HepG2 (cell line): ENCODE data around the gene NOC2L. TPM values are rescaled to one million over a fixed set of nuclear protein-coding genes. Genes with fewer than 3 reads are reported as not detected.
A peak's percentile ranks its signal among the peaks of the same experiment; 100 is the strongest.

ENCODE experiments used
- CBFB ChIP-seq: sonication (generic); formaldehyde crosslinking; IDR thresholded peaks from 2 replicates; pipeline ENCODE4 v1.4.0; 2020; ENCODE audit warnings: missing genetic modification reagents
- CBX5 ChIP-seq: sonication (generic); formaldehyde crosslinking; IDR thresholded peaks from 2 replicates; pipeline ENCODE4 v1.4.0; 2020; ENCODE audit warnings: missing genetic modification reagents, borderline replicate concordance
- CCAR2 ChIP-seq: fragments of 200-400 bp; formaldehyde crosslinking; optimal IDR thresholded peaks from 2 replicates; pipeline ENCODE3; 2018; ENCODE audit warnings: low read depth, mild to moderate bottlenecking, low read length, moderate library complexity
- HMG20B ChIP-seq: conservative IDR thresholded peaks from 2 replicates; pipeline ENCODE4 v1.6.1; 2016; ENCODE audit warnings: missing genetic modification reagents, missing compliant biosample characterization
- HNF4G ChIP-seq, 2 experiments: sonication (generic) in 1 of 2; formaldehyde crosslinking in 1 of 2; IDR thresholded peaks; 2 replicates each; pipeline versions ENCODE4 v1.4.0 to v1.6.1; 2011 to 2020; ENCODE audit warnings: borderline replicate concordance in 2 of 2, low read depth in 2 of 2, mild to moderate bottlenecking in 2 of 2, low read length in 1 of 2, missing genetic modification reagents in 1 of 2, moderate library complexity in 1 of 2
- MAZ ChIP-seq, 2 experiments: sonication (generic) in 1 of 2; formaldehyde crosslinking in 1 of 2; IDR thresholded peaks; 2 replicates each; pipeline versions ENCODE4 v1.5.0 to v1.6.1; 2012 to 2020; ENCODE audit warnings: low read depth in 2 of 2, mild to moderate bottlenecking in 2 of 2, borderline replicate concordance in 1 of 2, improper control_type of control experiment in 1 of 2, low read length in 1 of 2, missing genetic modification reagents in 1 of 2, moderate library complexity in 1 of 2
- MIER2 ChIP-seq: IDR thresholded peaks from 2 replicates; pipeline ENCODE4 v1.6.1; 2016; ENCODE audit warnings: missing biosample characterization, missing genetic modification reagents
- SALL2 ChIP-seq: sonication (generic); formaldehyde crosslinking; IDR thresholded peaks from 2 replicates; pipeline ENCODE4 v1.8.1; 2023; ENCODE audit warnings: mild to moderate bottlenecking, missing genetic modification reagents, inconsistent platforms
- SAP130 ChIP-seq: IDR thresholded peaks from 2 replicates; pipeline ENCODE4 v1.6.1; 2016; ENCODE audit warnings: low read depth
- SRY ChIP-seq: sonication (generic); formaldehyde crosslinking; IDR thresholded peaks from 2 replicates; pipeline ENCODE4 v1.8.0; 2022; ENCODE audit warnings: mild to moderate bottlenecking, missing genetic modification reagents
- TBX2 ChIP-seq: sonication (generic); formaldehyde crosslinking; IDR thresholded peaks from 2 replicates; pipeline ENCODE4 v1.5.0; 2020; ENCODE audit warnings: missing genetic modification reagents, mild to moderate bottlenecking, borderline replicate concordance
- ZFP91 ChIP-seq: sonication (generic); formaldehyde crosslinking; IDR thresholded peaks from 2 replicates; pipeline ENCODE4 v1.9.0; 2022; ENCODE audit warnings: missing genetic modification reagents, mild to moderate bottlenecking, borderline replicate concordance
- ZNF124 ChIP-seq: sonication (generic); formaldehyde crosslinking; IDR thresholded peaks from 2 replicates; pipeline ENCODE4 v1.4.0; 2020; ENCODE audit warnings: missing genetic modification reagents
- ZNF180 ChIP-seq: sonication (generic); formaldehyde crosslinking; IDR thresholded peaks from 2 replicates; pipeline ENCODE4 v1.4.0; 2020; ENCODE audit warnings: low read depth, missing genetic modification reagents, borderline replicate concordance
- ZNF230 ChIP-seq: sonication (generic); formaldehyde crosslinking; IDR thresholded peaks from 2 replicates; pipeline ENCODE4 v1.4.0; 2020; ENCODE audit warnings: mild to moderate bottlenecking, missing genetic modification reagents
- ZNF644 ChIP-seq: IDR thresholded peaks from 2 replicates; pipeline ENCODE4 v1.6.1; 2016; ENCODE audit warnings: low read depth
- ZNF761 ChIP-seq: sonication (generic); formaldehyde crosslinking; conservative IDR thresholded peaks from 2 replicates; pipeline ENCODE4 v1.4.0; 2020; ENCODE audit warnings: mild to moderate bottlenecking, missing genetic modification reagents
- polyA plus RNA-seq, 8 experiments: library from polyadenylated mRNA; depleted of rRNA in 3 of 8; stranded (reverse) in 7 of 8; unstranded in 1 of 8; fragments of >200 nt; fragmentation: Illumina TruSeq in 4 of 8; extraction: Trizol in 4 of 8; gene quantifications; 2 replicates each; pipeline versions ENCODE4 v1.2.1 to v1.2.3, GENCODE V29; 2011 to 2016; ENCODE audit warnings: low read depth in 4 of 8, missing spikeins in 1 of 8, mixed read lengths in 1 of 8; ENCODE audit not compliant: insufficient read depth in 1 of 8
- total RNA-seq, 5 experiments: library from RNA; depleted of rRNA; stranded (reverse); fragments of >200 nt; fragmentation: Illumina TruSeq; extraction: Trizol; gene quantifications; 2 replicates each; pipeline ENCODE4 v1.2.3, GENCODE V29; 2016; ENCODE audit warnings: low read depth in 1 of 5
- TF ChIP-seq, protein P1 (sequence below): sonication (generic); formaldehyde crosslinking; IDR thresholded peaks from 2 replicates; pipeline ENCODE4 v1.4.0; 2020; ENCODE audit warnings: missing genetic modification reagents
- TF ChIP-seq, protein P2 (sequence below): sonication (generic); formaldehyde crosslinking; IDR thresholded peaks from 2 replicates; pipeline ENCODE4 v1.9.0; 2022; ENCODE audit warnings: low read depth, missing genetic modification reagents

The NOC2L gene
- total and polyA plus RNA-seq, 2 of the 13 experiments (the other 11 are each of a cell fraction or from before 2014, with no cell fraction given), result 32.0 to 103 TPM

DNA sequence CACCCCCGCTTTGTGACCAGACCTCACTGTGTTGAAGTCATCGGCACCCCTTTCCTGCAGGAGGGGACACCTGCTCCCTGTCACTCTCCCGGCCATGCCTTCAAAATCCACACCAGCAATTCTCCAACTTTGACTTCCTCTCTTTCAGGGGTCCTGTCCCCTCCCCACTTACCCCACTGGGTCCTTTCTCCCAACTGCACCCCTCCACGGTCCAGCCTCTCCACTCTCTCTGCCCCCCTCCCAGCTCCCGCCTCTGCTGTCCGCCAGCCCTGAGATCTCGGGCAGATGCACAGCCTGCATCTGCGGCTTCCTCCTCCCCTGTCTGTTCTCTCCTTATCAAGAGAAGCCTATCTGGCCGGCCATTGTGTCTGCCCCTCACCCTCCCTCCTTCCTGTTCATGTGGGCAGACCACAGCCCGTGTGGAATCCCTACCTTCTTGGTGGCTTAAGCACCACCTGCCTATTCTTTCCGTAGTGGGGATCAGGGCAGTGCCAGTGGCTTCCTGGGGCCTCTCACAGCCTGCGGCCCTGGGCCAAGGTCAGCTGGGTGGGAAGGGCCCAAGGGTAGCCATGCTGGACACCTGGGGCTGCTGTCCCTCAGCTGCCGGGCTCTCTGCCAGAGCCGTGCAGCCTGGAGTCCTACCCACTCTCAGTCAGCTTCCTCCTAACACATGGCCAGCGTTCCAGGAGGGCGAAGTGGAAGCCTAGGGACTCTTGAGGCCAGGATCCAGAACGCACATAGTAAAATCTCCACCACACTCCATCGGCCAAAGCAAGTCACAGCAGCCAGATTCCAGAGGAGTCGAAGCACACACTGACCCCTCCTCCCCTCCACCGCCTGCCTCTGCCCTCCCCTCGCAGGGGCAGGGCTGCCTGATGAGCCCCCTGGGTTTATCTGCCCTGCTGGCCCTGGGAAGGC lies 46.0 kb upstream of the NOC2L start (continued):
- peak; percentile 62; the same call in 1 of the 2 replicates for TF ChIP-seq ZFP91 (CRISPR knock-in tag)
- no peak for TF ChIP-seq ZNF180 (CRISPR knock-in tag)
- TF ChIP-seq, protein P1, sequence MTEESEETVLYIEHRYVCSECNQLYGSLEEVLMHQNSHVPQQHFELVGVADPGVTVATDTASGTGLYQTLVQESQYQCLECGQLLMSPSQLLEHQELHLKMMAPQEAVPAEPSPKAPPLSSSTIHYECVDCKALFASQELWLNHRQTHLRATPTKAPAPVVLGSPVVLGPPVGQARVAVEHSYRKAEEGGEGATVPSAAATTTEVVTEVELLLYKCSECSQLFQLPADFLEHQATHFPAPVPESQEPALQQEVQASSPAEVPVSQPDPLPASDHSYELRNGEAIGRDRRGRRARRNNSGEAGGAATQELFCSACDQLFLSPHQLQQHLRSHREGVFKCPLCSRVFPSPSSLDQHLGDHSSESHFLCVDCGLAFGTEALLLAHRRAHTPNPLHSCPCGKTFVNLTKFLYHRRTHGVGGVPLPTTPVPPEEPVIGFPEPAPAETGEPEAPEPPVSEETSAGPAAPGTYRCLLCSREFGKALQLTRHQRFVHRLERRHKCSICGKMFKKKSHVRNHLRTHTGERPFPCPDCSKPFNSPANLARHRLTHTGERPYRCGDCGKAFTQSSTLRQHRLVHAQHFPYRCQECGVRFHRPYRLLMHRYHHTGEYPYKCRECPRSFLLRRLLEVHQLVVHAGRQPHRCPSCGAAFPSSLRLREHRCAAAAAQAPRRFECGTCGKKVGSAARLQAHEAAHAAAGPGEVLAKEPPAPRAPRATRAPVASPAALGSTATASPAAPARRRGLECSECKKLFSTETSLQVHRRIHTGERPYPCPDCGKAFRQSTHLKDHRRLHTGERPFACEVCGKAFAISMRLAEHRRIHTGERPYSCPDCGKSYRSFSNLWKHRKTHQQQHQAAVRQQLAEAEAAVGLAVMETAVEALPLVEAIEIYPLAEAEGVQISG (CRISPR knock-in tag), result peak; percentile 49
- peak; percentile 63; the same call in 1 of the 2 replicates for TF ChIP-seq SRY
- TF ChIP-seq CCAR2, result peak; percentile 89
- peak; percentile 80 for TF ChIP-seq SAP130
- peak; percentile 31; the same call in 1 of the 2 replicates for TF ChIP-seq ZNF124
- TF ChIP-seq ZNF761 (CRISPR knock-in tag), result 0 out of 2 replicates have a peak, but pooled peaks have one; percentile 47
- TF ChIP-seq CBX5 (CRISPR knock-in tag), result peak; percentile 56; the same call in 1 of the 2 replicates
- TF ChIP-seq ZNF230 (CRISPR knock-in tag), result 0 out of 2 replicates have a peak, but pooled peaks have one; percentile 36
- TF ChIP-seq HNF4G (IDR thresholded peaks at IDR 0.05; ENCODE audit: borderline replicate concordance, low read depth, low read length), result no peak
- peak; percentile 25; the same call in 1 of the 2 replicates for TF ChIP-seq HNF4G (CRISPR knock-in tag; IDR thresholded peaks at IDR 0.05; ENCODE audit: borderline replicate concordance, low read depth)
- TF ChIP-seq ZNF644 (CRISPR knock-in tag), result no peak
- peak; percentile 75 for TF ChIP-seq TBX2 (CRISPR knock-in tag)
- TF ChIP-seq HMG20B (CRISPR knock-in tag), result 0 out of 2 replicates have a peak, but pooled peaks have one; percentile 29
- TF ChIP-seq SALL2 (CRISPR knock-in tag), result no peak
- peak; percentile 23; the same call in 1 of the 2 replicates for TF ChIP-seq MAZ (IDR thresholded peaks at IDR 0.05; ENCODE audit: borderline replicate concordance, low read depth, low read length)
- peak; percentile 68; the same call in 1 of the 2 replicates for TF ChIP-seq MAZ (CRISPR knock-in tag; IDR thresholded peaks at IDR 0.05; ENCODE audit: low read depth)
- TF ChIP-seq, protein P2, sequence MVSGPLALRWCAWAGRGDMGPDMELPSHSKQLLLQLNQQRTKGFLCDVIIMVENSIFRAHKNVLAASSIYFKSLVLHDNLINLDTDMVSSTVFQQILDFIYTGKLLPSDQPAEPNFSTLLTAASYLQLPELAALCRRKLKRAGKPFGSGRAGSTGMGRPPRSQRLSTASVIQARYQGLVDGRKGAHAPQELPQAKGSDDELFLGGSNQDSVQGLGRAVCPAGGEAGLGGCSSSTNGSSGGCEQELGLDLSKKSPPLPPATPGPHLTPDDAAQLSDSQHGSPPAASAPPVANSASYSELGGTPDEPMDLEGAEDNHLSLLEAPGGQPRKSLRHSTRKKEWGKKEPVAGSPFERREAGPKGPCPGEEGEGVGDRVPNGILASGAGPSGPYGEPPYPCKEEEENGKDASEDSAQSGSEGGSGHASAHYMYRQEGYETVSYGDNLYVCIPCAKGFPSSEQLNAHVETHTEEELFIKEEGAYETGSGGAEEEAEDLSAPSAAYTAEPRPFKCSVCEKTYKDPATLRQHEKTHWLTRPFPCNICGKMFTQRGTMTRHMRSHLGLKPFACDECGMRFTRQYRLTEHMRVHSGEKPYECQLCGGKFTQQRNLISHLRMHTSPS (CRISPR knock-in tag), result peak; percentile 82
- TF ChIP-seq MIER2 (CRISPR knock-in tag), result peak; percentile 15; the same call in 1 of the 2 replicates
- 0 out of 2 replicates have a peak, but pooled peaks have one; percentile 29 for TF ChIP-seq CBFB (CRISPR knock-in tag)
